HFFc6 (cell line): ENCODE data around the gene PAK6. TPM values are rescaled to one million over a fixed set of nuclear protein-coding genes. Genes with fewer than 3 reads are reported as not detected.

Experiments
- DNase-seq: peaks from one replicate; pipeline ENCODE4 v3.0.0-alpha.2; 2018
- H3K27ac Mint-ChIP-seq: 2 replicates; pipeline ENCODE4 v1.8.0; 2020; ENCODE audit warnings: mild to moderate bottlenecking, mixed read lengths
- H3K27me3 Mint-ChIP-seq: 2 replicates; pipeline ENCODE4 v1.8.0; 2021; ENCODE audit warnings: mild to moderate bottlenecking, moderate library complexity, mixed read lengths; ENCODE audit not compliant: insufficient read depth
- H3K36me3 Mint-ChIP-seq: 2 replicates; pipeline ENCODE4 v1.8.0; 2021; ENCODE audit warnings: low read depth, mixed read lengths
- H3K4me1 Mint-ChIP-seq: 2 replicates; pipeline ENCODE4 v1.8.0; 2020; ENCODE audit warnings: low read depth, mixed read lengths
- H3K4me3 Mint-ChIP-seq: 2 replicates; pipeline ENCODE4 v1.8.0; 2020; ENCODE audit warnings: mild to moderate bottlenecking, moderate library complexity, mixed read lengths
- H3K9me3 Mint-ChIP-seq: 2 replicates; pipeline ENCODE4 v1.8.0; 2020; ENCODE audit warnings: mild to moderate bottlenecking, mixed read lengths
- CTCF ChIP-seq: fragments of 200-600 bp; sonication (generic); IDR thresholded peaks from 2 replicates; pipeline ENCODE4 v1.5.0; 2021; ENCODE audit warnings: antibody characterized with exemption, mild to moderate bottlenecking
- total RNA-seq, 6 experiments: library from RNA; stranded (reverse); fragmentation: NEBNext Ultra II Directional; extraction: Animal tissue kit (Norgen Biotek cat#: 25700); gene quantifications; 2 replicates in 1 of 6; 3 replicates in 5 of 6; pipeline ENCODE4 v1.2.3, GENCODE V29; 2021

The PAK6 gene
- total RNA-seq, 6 experiments from 2014 or later, result not detected

DNA sequence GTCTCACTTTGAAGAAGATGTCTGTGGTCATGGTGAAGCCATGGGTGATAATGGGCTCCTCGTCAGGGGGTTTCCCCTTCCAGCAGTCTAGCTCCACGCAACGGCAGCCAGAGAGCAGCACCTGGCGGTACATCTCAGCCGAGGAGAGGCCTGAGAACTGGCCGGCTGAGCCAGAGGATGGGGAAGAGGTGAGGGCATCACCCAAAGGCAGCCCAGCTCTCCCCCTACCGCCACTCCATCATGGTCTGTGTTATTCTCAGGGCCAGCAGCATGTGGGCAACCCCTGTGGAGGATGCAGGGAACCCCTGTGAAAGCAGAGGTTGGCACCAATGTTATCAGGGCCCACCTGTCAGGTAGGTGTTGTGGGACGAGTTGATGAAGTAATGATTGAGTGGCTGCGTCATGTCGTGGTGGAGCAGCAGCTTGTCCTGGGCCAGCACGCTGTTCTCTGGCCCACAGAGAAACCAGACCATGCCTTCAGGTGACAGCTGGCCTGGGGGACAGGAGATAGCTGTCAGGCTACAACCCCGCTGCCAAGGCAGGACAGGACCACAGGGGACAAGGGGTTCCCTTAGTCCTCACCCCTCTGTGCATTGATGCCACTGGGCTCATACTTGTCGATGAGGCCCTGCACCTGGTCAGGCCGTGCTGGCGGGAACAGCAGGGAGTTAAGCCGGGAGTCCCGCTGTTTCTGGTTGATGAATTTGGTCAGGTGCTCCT is 59.5 kb downstream of the PAK6 start:
- H3K27ac Mint-ChIP-seq, result no peak overlapping the region
- H3K36me3 Mint-ChIP-seq, result peaks cover 8% of the 10 kb centered on the region
- peaks cover 20% of the 10 kb centered on the region for H3K9me3 Mint-ChIP-seq
- no peaks in the 10 kb centered on the region for H3K4me1 Mint-ChIP-seq
- H3K4me3 Mint-ChIP-seq, result no peak overlapping the region
- no peak for TF ChIP-seq CTCF
- DNase-seq, result no peak
- peaks cover 59% of the 10 kb centered on the region for H3K27me3 Mint-ChIP-seq

DNA sequence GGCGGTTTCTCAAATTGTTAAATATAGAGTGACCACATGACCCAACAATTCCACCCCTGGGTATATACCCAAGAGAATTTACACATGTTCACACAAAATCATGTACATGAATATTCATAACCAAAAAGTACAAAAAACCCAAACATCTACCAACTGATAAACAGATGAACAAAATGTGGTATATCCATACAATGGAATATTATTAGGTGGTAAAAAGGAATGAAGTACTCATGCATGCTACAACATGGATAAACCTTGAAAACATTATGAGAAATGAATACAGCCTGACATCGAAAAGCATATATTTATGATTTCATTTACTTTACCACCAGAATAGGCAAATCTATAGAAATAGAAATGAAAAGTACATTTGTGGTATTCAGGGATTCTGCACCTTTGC is 61.5 kb downstream of the PAK6 start:
- no peak for TF ChIP-seq CTCF
- peaks cover 8% of the 10 kb centered on the region for H3K36me3 Mint-ChIP-seq
- no peaks in the 10 kb centered on the region for H3K4me1 Mint-ChIP-seq
- no peak overlapping the region for H3K4me3 Mint-ChIP-seq
- H3K9me3 Mint-ChIP-seq, result peaks cover 20% of the 10 kb centered on the region
- H3K27ac Mint-ChIP-seq, result no peak overlapping the region
- H3K27me3 Mint-ChIP-seq, result peaks cover 64% of the 10 kb centered on the region
- DNase-seq, result no peak

DNA sequence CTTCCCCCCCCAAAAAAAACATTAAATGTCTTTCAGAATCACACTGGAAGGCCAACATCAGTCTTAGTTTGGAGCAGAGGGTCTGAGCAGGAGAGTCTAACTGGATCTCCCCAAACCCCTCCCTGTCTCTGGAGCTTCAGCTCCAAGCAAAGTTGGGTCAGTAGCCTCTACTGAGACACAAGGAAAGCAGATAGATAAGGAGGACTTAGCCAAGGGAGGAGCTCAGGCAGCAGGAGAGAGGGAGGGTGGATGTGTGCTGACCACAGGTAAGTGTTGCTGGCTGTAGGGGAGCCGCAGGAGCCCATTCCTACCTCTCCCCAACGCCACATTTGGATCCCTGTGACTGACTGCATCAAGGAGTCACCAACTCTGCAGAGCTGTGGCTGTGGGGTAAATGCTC is 61.9 kb downstream of the PAK6 start:
- Mint-ChIP-seq H3K36me3 (peaks cover 8% of the 10 kb centered on the region), H3K9me3 (peaks cover 20% of the 10 kb centered on the region), H3K27ac (no peak overlapping the region), H3K4me3 (no peak overlapping the region), H3K4me1 (no peaks in the 10 kb centered on the region), H3K27me3 (peaks cover 60% of the 10 kb centered on the region)
- no peak for TF ChIP-seq CTCF
- DNase-seq, result no peak

DNA sequence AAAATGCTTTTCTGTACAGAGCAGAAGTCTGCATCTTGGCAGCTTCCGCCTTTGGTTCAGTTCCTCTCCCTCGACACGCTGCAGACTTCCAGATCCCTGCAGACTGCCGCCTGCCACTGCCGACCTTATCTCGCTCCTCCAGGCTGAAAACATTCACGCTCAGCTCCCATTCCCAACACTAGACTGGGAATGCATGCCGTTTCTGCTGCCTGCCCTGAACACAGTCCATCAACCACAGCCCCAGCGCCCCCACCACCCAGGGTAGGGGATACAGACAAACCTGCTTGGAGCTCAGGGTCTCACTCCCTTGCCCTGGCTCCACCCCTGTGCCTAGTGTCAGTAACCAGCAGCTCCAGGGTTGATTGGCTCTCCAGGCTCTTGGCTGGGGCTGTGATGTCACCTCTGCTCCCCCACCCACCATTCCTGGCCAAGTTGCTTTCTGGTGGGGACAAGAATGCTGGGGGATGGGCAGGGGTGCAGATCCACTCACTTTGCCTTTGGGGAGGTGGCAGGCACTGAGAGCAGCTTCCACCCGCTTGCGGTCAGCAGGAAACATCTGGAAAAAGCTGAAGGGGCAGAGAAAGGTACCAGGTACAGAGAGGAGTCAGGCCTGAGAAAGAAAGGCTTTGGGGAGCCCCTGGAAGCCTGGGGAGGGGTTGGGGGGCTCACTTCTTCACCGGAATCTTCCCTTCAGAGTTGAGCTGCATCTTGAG is 62.8 kb downstream of the PAK6 start:
- Mint-ChIP-seq H3K9me3 (peaks cover 20% of the 10 kb centered on the region), H3K27ac (no peak overlapping the region), H3K36me3 (peaks cover 8% of the 10 kb centered on the region), H3K4me3 (no peak overlapping the region), H3K27me3 (peaks cover 60% of the 10 kb centered on the region), H3K4me1 (no peaks in the 10 kb centered on the region)
- DNase-seq, result no peak
- no peak for TF ChIP-seq CTCF

DNA sequence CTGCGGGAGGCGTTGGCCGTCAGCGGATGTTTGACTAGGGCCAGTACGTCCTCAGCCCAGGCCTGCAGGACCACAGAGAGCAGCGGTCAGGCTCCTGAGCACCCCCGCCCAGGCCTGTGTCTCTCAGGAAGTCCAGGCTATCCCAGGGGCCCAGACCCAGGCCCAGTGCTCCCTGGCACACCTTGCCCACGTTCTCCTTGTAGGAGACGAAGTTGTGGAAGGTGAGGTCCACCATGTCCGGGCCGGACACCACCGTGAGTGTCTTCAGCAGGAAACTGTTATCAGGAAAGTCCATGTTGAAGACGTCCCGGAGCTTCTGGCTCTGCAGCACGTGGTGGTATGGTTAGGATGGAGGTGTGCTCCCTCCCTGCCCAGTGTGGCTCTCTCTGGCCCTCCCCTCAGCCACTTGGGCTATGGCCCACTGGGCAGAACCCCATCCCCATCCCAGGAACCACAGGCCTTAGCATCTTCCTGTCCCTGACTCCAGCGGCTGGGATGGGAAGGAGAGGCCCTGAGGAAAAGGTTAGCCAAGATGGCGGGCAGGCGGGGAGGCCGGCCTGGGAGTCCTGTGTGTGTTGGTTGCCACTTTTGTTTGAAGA is 63.5 kb downstream of the PAK6 start:
- Mint-ChIP-seq H3K27ac (no peak overlapping the region), H3K4me1 (no peaks in the 10 kb centered on the region), H3K4me3 (no peak overlapping the region), H3K9me3 (peaks cover 20% of the 10 kb centered on the region), H3K36me3 (peaks cover 8% of the 10 kb centered on the region), H3K27me3 (peaks cover 56% of the 10 kb centered on the region)
- TF ChIP-seq CTCF, result no peak
- DNase-seq, result no peak
